Stimulated activated CD4-positive, alpha-beta T cell treated with anti-CD3 and anti-CD28 coated beads, Interleukin-4, amount 100 ng/mL, for 1 hour (primary cell): Measurements from ENCODE around the gene DGKI.

ENCODE experiments used
- DNase-seq: peaks from one replicate; pipeline ENCODE4 v3.0.0-alpha.2; 2020

Gene DGKI

GRCh38 chr7:137846827-137847567, at the start of gene DGKI:
Gene DGKI (minus strand): TSS chr7:137846974.
- peak; percentile 8 for DNase-seq

GRCh38 chr7:137895301-137896221, 48.8 kb upstream of the DGKI start:
- no peak for DNase-seq

- DNase-seq = no peak
Observed at GRCh38 chr7:137893143-137893742, 46.5 kb upstream of the DGKI start.

- DNase-seq = no peak
Observed at GRCh38 chr7:137891016-137891655, 44.4 kb upstream of the DGKI start.

GRCh38 chr7:137890449-137890921, 43.7 kb upstream of the DGKI start:
- no peak for DNase-seq

- DNase-seq = no peak
Observed at GRCh38 chr7:137888241-137888640, 41.5 kb upstream of the DGKI start.

GRCh38 chr7:137886746-137887145, 40.0 kb upstream of the DGKI start:
- DNase-seq = no peak

- DNase-seq = no peak
Observed at GRCh38 chr7:137886281-137886680, 39.5 kb upstream of the DGKI start.

GRCh38 chr7:137885678-137886077, 38.9 kb upstream of the DGKI start:
- no peak for DNase-seq

- DNase-seq = no peak
Observed at GRCh38 chr7:137882806-137883205, 36.0 kb upstream of the DGKI start.

GRCh38 chr7:137882261-137882668, 35.5 kb upstream of the DGKI start:
- no peak for DNase-seq

GRCh38 chr7:137881607-137882260, 35.0 kb upstream of the DGKI start:
- no peak for DNase-seq

- no peak for DNase-seq
Observed at GRCh38 chr7:137880432-137880831, 33.7 kb upstream of the DGKI start.

GRCh38 chr7:137879357-137880158, 32.8 kb upstream of the DGKI start:
- DNase-seq = no peak

GRCh38 chr7:137878333-137878961, 31.7 kb upstream of the DGKI start:
- no peak for DNase-seq

GRCh38 chr7:137877027-137877675, 30.4 kb upstream of the DGKI start:
- DNase-seq = no peak

GRCh38 chr7:137875746-137876145, 29.0 kb upstream of the DGKI start:
- DNase-seq = no peak

GRCh38 chr7:137873979-137874777, 27.4 kb upstream of the DGKI start:
- DNase-seq = no peak

GRCh38 chr7:137873524-137873923, 26.8 kb upstream of the DGKI start:
- no peak for DNase-seq
